Ovary (tissue), 9 donors: Measurements from ENCODE around the gene B4GALNT4. TPM values are rescaled to one million over a fixed set of nuclear protein-coding genes. Genes with fewer than 3 reads are reported as not detected.
"Not testable (repeated sequence)": the region's sequence is repeated elsewhere in the genome, so short reads cannot be mapped to it uniquely, and the experiment has no call there.

ENCODE experiments used
- DNase-seq, 5 donors: peaks; one replicate each; pipeline ENCODE4 v3.0.0-alpha.2; 2019 to 2020
- H3K27ac ChIP-seq, 2 donors: fragments of 200-600 bp; one replicate each; pipeline versions ENCODE4 v1.5.1 to v1.8.0; 2019 to 2022
- H3K27me3 ChIP-seq: fragments of 200-600 bp; one replicate; pipeline ENCODE4 v1.8.0; 2022
- H3K36me3 ChIP-seq: fragments of 200-600 bp; sonication (generic); one replicate; pipeline ENCODE4 v1.5.1; 2019
- H3K4me1 ChIP-seq: one replicate; pipeline ENCODE4 v1.8.1; 2013; ENCODE audit warnings: mild to moderate bottlenecking, moderate library complexity; ENCODE audit not compliant: insufficient read depth
- H3K4me3 ChIP-seq: fragments of 200-600 bp; sonication (generic); one replicate; pipeline ENCODE4 v1.5.1; 2017
- H3K9me3 ChIP-seq, 2 donors: fragments of 200-600 bp in 1 of 2; sonication (generic) in 1 of 2; one replicate each; pipeline versions ENCODE4 v1.5.1 to v1.8.1; 2013 to 2019; ENCODE audit warnings: mild to moderate bottlenecking in 1 of 2, moderate library complexity in 1 of 2
- CTCF ChIP-seq, 3 donors: fragments of 450-650 bp in 2 of 3; fragments of 200-600 bp in 1 of 3; IDR thresholded peaks; one replicate each; pipeline versions ENCODE4 v1.5.1 to v1.8.0; 2016 to 2022; ENCODE audit warnings: antibody characterized with exemption in 3 of 3, mild to moderate bottlenecking in 1 of 3
- EP300 ChIP-seq: sonication (generic); formaldehyde crosslinking; IDR thresholded peaks from one replicate; pipeline ENCODE4 v1.6.1; 2017; ENCODE audit warnings: antibody characterized with exemption
- POLR2A ChIP-seq: fragments of 450-650 bp; IDR thresholded peaks from one replicate; pipeline ENCODE4 v1.6.1; 2017; ENCODE audit warnings: antibody characterized with exemption, mild to moderate bottlenecking, moderate library complexity
- WGBS, 3 donors: extraction: QIAGEN DNeasy Blood & Tissue Kit in 1 of 3; methylation state at CpG; one replicate each; pipeline versions ENCODE4 v1.1.5 to v1.1.7; 2013 to 2017; 5-methylcytosine and 5-hydroxymethylcytosine counted together
- intact Hi-C, 4 donors: fragments of 100-400 bp; cut with DNase I; formaldehyde crosslinking; loops; one replicate each; pipeline versions ENCODE4 v1.11.0 to v1.15.1; 2022 to 2023
- polyA plus RNA-seq, 2 donors: library from polyadenylated mRNA; stranded (reverse); fragments of 200-250 nt in 1 of 2; fragments of 350-450 nt in 1 of 2; fragmentation: Illumina TruSeq in 1 of 2; extraction: RNeasy Lipid Tissue Mini Kit (QIAGEN cat#74804) in 1 of 2; gene quantifications; one replicate each; pipeline ENCODE4 v1.2.3, GENCODE V29; 2013 to 2014
- total RNA-seq, 7 donors: library from RNA; depleted of rRNA in 2 of 7; stranded (reverse); fragments of >200 nt in 2 of 7; fragmentation: NEBNext Ultra II Directional in 3 of 7; extraction: Animal tissue kit (Norgen Biotek cat#: 25700) in 3 of 7; gene quantifications; one replicate each; pipeline versions ENCODE4 v1.1.0 to v1.2.4, GENCODE V29; 2016 to 2023
- donor health status: DM: no; HTN: no; CAD: no; lungs with moderate emphysema.
- donor health status: DM: no; HTN: no; CAD: no.
- donor health status: Bipolar disorder and iron deficiency.
- donor health status: DM: yes; HTN: yes; CAD: no.
- donor health status: DM: no; HTN: no; CAD: no.
- donor health status: DM: yes; HTN: yes; CAD: no.

The B4GALNT4 gene
- total and polyA plus RNA-seq, 9 donors: 1.3 to 90.3 (median 52.5) TPM

- peaks cover 10% of the 10 kb centered on the region for H3K4me1 ChIP-seq
- DNase-seq: peak in 1 of 5 donors; percentile 2
- intact Hi-C loops: no loop called here
- H3K36me3 ChIP-seq: no peaks in the 10 kb centered on the region
- no peak overlapping the region for H3K27ac ChIP-seq
- no peaks in the 10 kb centered on the region for H3K9me3 ChIP-seq
- H3K4me3 ChIP-seq: no peak overlapping the region
- no peaks in the 10 kb centered on the region for H3K27me3 ChIP-seq
- TF ChIP-seq POLR2A: no peak
- TF ChIP-seq CTCF (IDR thresholded peaks at IDR 0.05): no peak
- TF ChIP-seq EP300: no peak
- 72 to 88% (median 81%) methylated on average over 4 to 5 of the region's 5 CpGs for WGBS, 3 donors
Measured at GRCh38 chr11:340539-341512, 28.5 kb upstream of the B4GALNT4 start.

GRCh38 chr11:342328-342727 lies 27.0 kb upstream of the B4GALNT4 start:
- peaks cover 2% of the 10 kb centered on the region for H3K4me1 ChIP-seq
- peak in 1 of 5 donors; percentile 1 for DNase-seq
- no peaks in the 10 kb centered on the region for H3K9me3 ChIP-seq
- H3K36me3 ChIP-seq: no peaks in the 10 kb centered on the region
- TF ChIP-seq EP300: no peak
- TF ChIP-seq POLR2A: no peak
- TF ChIP-seq CTCF (IDR thresholded peaks at IDR 0.05): no peak
- 88 to 91% (median 90%) methylated on average over 3 of the region's 3 CpGs for WGBS, 3 donors
- intact Hi-C loops: no loop called here
- no peaks in the 10 kb centered on the region for H3K27me3 ChIP-seq
- H3K27ac ChIP-seq: no peak overlapping the region
- H3K4me3 ChIP-seq: no peak overlapping the region

GRCh38 chr11:344836-345578 lies 24.3 kb upstream of the B4GALNT4 start:
- no peaks in the 10 kb centered on the region for H3K27me3 ChIP-seq
- H3K36me3 ChIP-seq: no peaks in the 10 kb centered on the region
- intact Hi-C loops: no loop called here
- H3K4me1 ChIP-seq: no peaks in the 10 kb centered on the region
- DNase-seq: peak in 2 of 5 donors; percentile 2 to 7
- TF ChIP-seq EP300 (no peak), CTCF (IDR thresholded peaks at IDR 0.05) (no peak), POLR2A (no peak)
- no peaks in the 10 kb centered on the region for H3K9me3 ChIP-seq
- no peak overlapping the region for H3K27ac ChIP-seq
- no peak overlapping the region for H3K4me3 ChIP-seq
- 85 to 88% (median 87%) methylated on average over 11 of the region's 11 CpGs for WGBS, 3 donors

GRCh38 chr11:346529-346928 lies 22.8 kb upstream of the B4GALNT4 start:
- DNase-seq: peak in 2 of 5 donors; percentile 5 to 9
- H3K4me3 ChIP-seq: no peak overlapping the region
- H3K4me1 ChIP-seq: no peaks in the 10 kb centered on the region
- H3K27ac ChIP-seq: no peak overlapping the region
- H3K36me3 ChIP-seq: no peaks in the 10 kb centered on the region
- no peaks in the 10 kb centered on the region for H3K9me3 ChIP-seq
- 75 to 86% (median 75%) methylated on average over 3 of the region's 3 CpGs for WGBS, 3 donors
- intact Hi-C loops: no loop called here
- TF ChIP-seq EP300 (no peak), CTCF (IDR thresholded peaks at IDR 0.05) (no peak), POLR2A (no peak)
- no peaks in the 10 kb centered on the region for H3K27me3 ChIP-seq

GRCh38 chr11:349270-349954 lies 19.9 kb upstream of the B4GALNT4 start:
- intact Hi-C loops, H3K27me3 ChIP-seq, H3K27ac ChIP-seq, H3K4me1 ChIP-seq, H3K36me3 ChIP-seq, H3K4me3 ChIP-seq, H3K9me3 ChIP-seq: not testable (repeated sequence)
- WGBS, 3 donors: 64 to 72% (median 69%) methylated on average over 8 of the region's 8 CpGs
- peak in 2 of 5 donors; percentile 19 to 27 for DNase-seq

- intact Hi-C loops, H3K27me3 ChIP-seq, H3K36me3 ChIP-seq, H3K27ac ChIP-seq, H3K4me3 ChIP-seq, H3K9me3 ChIP-seq, H3K4me1 ChIP-seq: not testable (repeated sequence)
- 79 to 83% (median 80%) methylated on average over 16 of the region's 16 CpGs for WGBS, 3 donors
- DNase-seq: peak in 2 of 5 donors; percentile 10 to 18
Measured at GRCh38 chr11:350033-350722, 19.1 kb upstream of the B4GALNT4 start.
